GM12801 (cell line): ENCODE results near the gene FAM83D.

Source experiments
- CTCF ChIP-seq: IDR thresholded peaks from one replicate; pipeline ENCODE4 v1.5.1; 2011; ENCODE audit warnings: control low read depth; ENCODE audit not compliant: insufficient read length; ENCODE audit errors: extremely low read depth

FAM83D gene

GRCh38 chr20:38997622-38998021, 71.4 kb downstream of the FAM83D start:
- no peak for TF ChIP-seq CTCF

DNA sequence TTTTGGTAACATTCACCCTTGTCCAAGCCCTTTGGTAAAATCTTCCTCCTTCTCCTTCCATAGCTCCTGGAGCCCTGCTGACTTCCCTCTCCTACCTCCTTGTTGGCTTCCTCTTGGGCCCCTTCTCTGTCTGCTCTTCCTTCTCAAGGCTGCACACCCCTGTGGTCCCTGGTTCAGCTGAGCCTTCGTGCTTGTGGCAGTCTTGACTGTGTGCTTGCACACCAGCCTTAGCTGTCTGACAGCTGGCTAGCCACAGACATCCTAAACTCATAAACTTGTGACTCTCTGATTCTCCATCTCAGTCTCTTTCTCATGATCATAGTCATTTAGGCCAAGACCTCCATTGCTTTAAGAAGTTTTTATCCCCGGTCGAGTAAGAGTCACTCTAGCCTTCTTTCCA, 73.0 kb downstream of the FAM83D start:
- TF ChIP-seq CTCF: no peak

DNA sequence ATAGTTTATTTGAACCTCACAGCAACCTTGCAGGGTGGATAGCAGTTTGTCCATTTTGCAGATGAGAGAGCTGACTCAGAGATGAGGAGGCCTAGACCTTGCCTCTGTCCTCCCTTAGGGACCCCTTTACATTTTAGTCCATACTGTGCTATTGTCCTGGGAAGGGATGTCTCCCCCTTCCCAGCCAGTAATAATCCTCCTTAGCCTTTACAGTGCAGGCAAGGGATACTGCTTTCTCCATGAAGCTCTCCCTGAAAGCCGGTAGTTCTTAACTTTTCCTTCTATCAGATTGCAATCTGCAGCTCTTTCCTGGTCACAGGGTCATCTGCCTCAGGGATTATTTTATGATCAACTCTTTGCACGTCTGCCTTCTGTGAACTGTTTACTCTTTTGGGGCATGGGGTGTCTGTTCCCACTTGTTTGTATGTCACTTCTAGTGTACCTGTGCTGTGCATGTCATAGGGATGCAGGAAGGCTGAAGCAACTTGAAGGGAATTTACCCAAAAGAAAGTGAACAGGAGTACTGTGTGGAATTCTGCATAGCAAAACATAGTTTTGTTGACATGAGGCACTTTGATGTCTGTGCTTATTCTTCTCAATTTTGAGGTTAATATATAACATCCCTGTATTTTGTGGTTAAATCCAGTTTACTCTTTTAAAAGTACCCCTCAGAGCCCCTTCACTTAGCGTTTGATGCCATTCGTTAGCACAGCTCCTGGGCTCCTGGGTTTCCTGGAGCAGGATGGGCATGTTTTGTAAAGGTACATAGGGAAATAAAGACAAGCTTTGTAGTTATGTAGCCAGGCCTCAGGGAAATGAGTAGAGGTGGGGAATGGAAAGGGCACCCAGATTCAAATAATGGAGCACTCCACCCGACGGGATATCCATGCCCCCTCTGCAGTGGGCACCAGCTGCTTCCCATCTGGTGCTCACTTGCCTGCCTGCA, 74.0 kb downstream of the FAM83D start:
- TF ChIP-seq CTCF: no peak
